Type B pancreatic cell (in vitro differentiated cells): ENCODE results near the gene SPATA25. TPM values are rescaled to one million over a fixed set of nuclear protein-coding genes. Genes with fewer than 3 reads are reported as not detected.

ENCODE experiments used
- DNase-seq: peaks from one replicate; pipeline ENCODE4 v3.0.0; 2021; ENCODE audit warnings: mixed read lengths; ENCODE audit not compliant: unreplicated experiment; ENCODE audit errors: extremely low spot score
- H3K27ac Mint-ChIP-seq: 2 replicates; pipeline ENCODE4 v1.8.0; 2021; ENCODE audit warnings: mild to moderate bottlenecking, mixed read lengths
- H3K27me3 Mint-ChIP-seq: 2 replicates; pipeline ENCODE4 v1.8.0; 2021; ENCODE audit warnings: mixed read lengths
- H3K36me3 Mint-ChIP-seq: 2 replicates; pipeline ENCODE4 v1.8.0; 2021; ENCODE audit warnings: mixed read lengths
- H3K4me1 Mint-ChIP-seq: one replicate; pipeline ENCODE4 v1.8.0; 2021; ENCODE audit warnings: mixed read lengths; ENCODE audit not compliant: unreplicated experiment
- H3K4me3 Mint-ChIP-seq: 2 replicates; pipeline ENCODE4 v1.8.0; 2021; ENCODE audit warnings: mild to moderate bottlenecking, mixed read lengths
- H3K9me3 Mint-ChIP-seq: 2 replicates; pipeline ENCODE4 v1.8.0; 2021; ENCODE audit warnings: mixed read lengths
- CTCF ChIP-seq: fragments of 200-600 bp; sonication (generic); conservative IDR thresholded peaks from 2 replicates; pipeline ENCODE4 v1.5.0; 2021; ENCODE audit warnings: antibody characterized with exemption, mild to moderate bottlenecking
- total RNA-seq: library from RNA; stranded (reverse); gene quantifications from 2 replicates; pipeline ENCODE4 v1.2.1, GENCODE V29; 2021; ENCODE audit warnings: low replicate concordance

SPATA25 gene
- total RNA-seq, 1 donor from 2014 or later = 4.2 TPM

GRCh38 chr20:45927071-45927878, 39.9 kb upstream of the SPATA25 start:
- Mint-ChIP-seq H3K9me3 (no peaks in the 10 kb centered on the region), H3K4me1 (peaks cover 11% of the 10 kb centered on the region), H3K27me3 (no peaks in the 10 kb centered on the region), H3K36me3 (no peaks in the 10 kb centered on the region), H3K4me3 (no peak overlapping the region), H3K27ac (peak overlapping the region; percentile 27)
- no peak for DNase-seq
- no peak for TF ChIP-seq CTCF

- H3K4me1 Mint-ChIP-seq = peaks cover 13% of the 10 kb centered on the region
- H3K27ac Mint-ChIP-seq = no peak overlapping the region
- TF ChIP-seq CTCF = no peak
- no peaks in the 10 kb centered on the region for H3K9me3 Mint-ChIP-seq
- no peak overlapping the region for H3K4me3 Mint-ChIP-seq
- H3K27me3 Mint-ChIP-seq = peaks cover 2% of the 10 kb centered on the region
- no peaks in the 10 kb centered on the region for H3K36me3 Mint-ChIP-seq
- no peak for DNase-seq
Observed at GRCh38 chr20:45926731-45927070, 39.3 kb upstream of the SPATA25 start.

- Mint-ChIP-seq H3K4me1 (peaks cover 16% of the 10 kb centered on the region), H3K4me3 (no peak overlapping the region), H3K27me3 (peaks cover 6% of the 10 kb centered on the region), H3K27ac (no peak overlapping the region), H3K36me3 (no peaks in the 10 kb centered on the region), H3K9me3 (no peaks in the 10 kb centered on the region)
- DNase-seq = no peak
- no peak for TF ChIP-seq CTCF
Observed at GRCh38 chr20:45925821-45926506, 38.5 kb upstream of the SPATA25 start.

- peak overlapping the region; percentile 62 for H3K27ac Mint-ChIP-seq
- TF ChIP-seq CTCF = no peak
- peaks cover 10% of the 10 kb centered on the region for H3K27me3 Mint-ChIP-seq
- H3K4me1 Mint-ChIP-seq = peaks cover 22% of the 10 kb centered on the region
- H3K36me3 Mint-ChIP-seq = no peaks in the 10 kb centered on the region
- DNase-seq = no peak
- peak overlapping the region; percentile 13 for H3K4me3 Mint-ChIP-seq
- H3K9me3 Mint-ChIP-seq = no peaks in the 10 kb centered on the region
Observed at GRCh38 chr20:45924391-45925261, 37.2 kb upstream of the SPATA25 start.

GRCh38 chr20:45921337-45922189, 34.1 kb upstream of the SPATA25 start:
- H3K27me3 Mint-ChIP-seq = peaks cover 13% of the 10 kb centered on the region
- no peaks in the 10 kb centered on the region for H3K36me3 Mint-ChIP-seq
- H3K4me1 Mint-ChIP-seq = peaks cover 22% of the 10 kb centered on the region

More at GRCh38 chr20:45921337-45922189, 34.1 kb upstream of the SPATA25 start:
- H3K9me3 Mint-ChIP-seq = no peaks in the 10 kb centered on the region
- no peak for TF ChIP-seq CTCF
- no peak for DNase-seq
- no peak overlapping the region for H3K4me3 Mint-ChIP-seq
- no peak overlapping the region for H3K27ac Mint-ChIP-seq
